Measurements from ENCODE around the gene GMPPA.

- TF ChIP-seq, protein P1, sequence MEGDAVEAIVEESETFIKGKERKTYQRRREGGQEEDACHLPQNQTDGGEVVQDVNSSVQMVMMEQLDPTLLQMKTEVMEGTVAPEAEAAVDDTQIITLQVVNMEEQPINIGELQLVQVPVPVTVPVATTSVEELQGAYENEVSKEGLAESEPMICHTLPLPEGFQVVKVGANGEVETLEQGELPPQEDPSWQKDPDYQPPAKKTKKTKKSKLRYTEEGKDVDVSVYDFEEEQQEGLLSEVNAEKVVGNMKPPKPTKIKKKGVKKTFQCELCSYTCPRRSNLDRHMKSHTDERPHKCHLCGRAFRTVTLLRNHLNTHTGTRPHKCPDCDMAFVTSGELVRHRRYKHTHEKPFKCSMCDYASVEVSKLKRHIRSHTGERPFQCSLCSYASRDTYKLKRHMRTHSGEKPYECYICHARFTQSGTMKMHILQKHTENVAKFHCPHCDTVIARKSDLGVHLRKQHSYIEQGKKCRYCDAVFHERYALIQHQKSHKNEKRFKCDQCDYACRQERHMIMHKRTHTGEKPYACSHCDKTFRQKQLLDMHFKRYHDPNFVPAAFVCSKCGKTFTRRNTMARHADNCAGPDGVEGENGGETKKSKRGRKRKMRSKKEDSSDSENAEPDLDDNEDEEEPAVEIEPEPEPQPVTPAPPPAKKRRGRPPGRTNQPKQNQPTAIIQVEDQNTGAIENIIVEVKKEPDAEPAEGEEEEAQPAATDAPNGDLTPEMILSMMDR (IDR thresholded peaks at IDR 0.05; ENCODE audit: low read depth, low read length, missing input control): no peak
- TF ChIP-seq, protein P2, sequence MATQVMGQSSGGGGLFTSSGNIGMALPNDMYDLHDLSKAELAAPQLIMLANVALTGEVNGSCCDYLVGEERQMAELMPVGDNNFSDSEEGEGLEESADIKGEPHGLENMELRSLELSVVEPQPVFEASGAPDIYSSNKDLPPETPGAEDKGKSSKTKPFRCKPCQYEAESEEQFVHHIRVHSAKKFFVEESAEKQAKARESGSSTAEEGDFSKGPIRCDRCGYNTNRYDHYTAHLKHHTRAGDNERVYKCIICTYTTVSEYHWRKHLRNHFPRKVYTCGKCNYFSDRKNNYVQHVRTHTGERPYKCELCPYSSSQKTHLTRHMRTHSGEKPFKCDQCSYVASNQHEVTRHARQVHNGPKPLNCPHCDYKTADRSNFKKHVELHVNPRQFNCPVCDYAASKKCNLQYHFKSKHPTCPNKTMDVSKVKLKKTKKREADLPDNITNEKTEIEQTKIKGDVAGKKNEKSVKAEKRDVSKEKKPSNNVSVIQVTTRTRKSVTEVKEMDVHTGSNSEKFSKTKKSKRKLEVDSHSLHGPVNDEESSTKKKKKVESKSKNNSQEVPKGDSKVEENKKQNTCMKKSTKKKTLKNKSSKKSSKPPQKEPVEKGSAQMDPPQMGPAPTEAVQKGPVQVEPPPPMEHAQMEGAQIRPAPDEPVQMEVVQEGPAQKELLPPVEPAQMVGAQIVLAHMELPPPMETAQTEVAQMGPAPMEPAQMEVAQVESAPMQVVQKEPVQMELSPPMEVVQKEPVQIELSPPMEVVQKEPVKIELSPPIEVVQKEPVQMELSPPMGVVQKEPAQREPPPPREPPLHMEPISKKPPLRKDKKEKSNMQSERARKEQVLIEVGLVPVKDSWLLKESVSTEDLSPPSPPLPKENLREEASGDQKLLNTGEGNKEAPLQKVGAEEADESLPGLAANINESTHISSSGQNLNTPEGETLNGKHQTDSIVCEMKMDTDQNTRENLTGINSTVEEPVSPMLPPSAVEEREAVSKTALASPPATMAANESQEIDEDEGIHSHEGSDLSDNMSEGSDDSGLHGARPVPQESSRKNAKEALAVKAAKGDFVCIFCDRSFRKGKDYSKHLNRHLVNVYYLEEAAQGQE (IDR thresholded peaks at IDR 0.05): no peak
- TF ChIP-seq HNF4G (IDR thresholded peaks at IDR 0.05): no peak
- TF ChIP-seq MAX (IDR thresholded peaks at IDR 0.05): no peak
These were observed 6.9 kb downstream of the GMPPA start for GRCh38 chr2:219505585-219505984.

Data from liver (tissue), 3 donors.